Tibial nerve (tissue), 4 donors: ENCODE results near the gene RPS8. TPM values are rescaled to one million over a fixed set of nuclear protein-coding genes. Genes with fewer than 3 reads are reported as not detected.

Source experiments
- DNase-seq, 2 donors: peaks; one replicate each; pipeline ENCODE4 v3.0.0-alpha.2; 2019; ENCODE audit warnings: low spot score in 2 of 2
- H3K27ac ChIP-seq, 4 donors: fragments of 200-600 bp; sonication (generic) in 3 of 4; one replicate each; pipeline ENCODE4 v1.5.1; 2017 to 2019; ENCODE audit warnings: mild to moderate bottlenecking in 1 of 4
- H3K27me3 ChIP-seq, 2 donors: fragments of 200-600 bp; sonication (generic) in 1 of 2; one replicate each; pipeline versions ENCODE4 v1.5.1 to v1.6.0; 2017 to 2019
- H3K36me3 ChIP-seq, 3 donors: fragments of 200-600 bp; sonication (generic); one replicate each; pipeline ENCODE4 v1.5.1; 2018 to 2019
- H3K4me1 ChIP-seq, 4 donors: fragments of 200-600 bp; sonication (generic) in 3 of 4; one replicate each; pipeline ENCODE4 v1.5.1; 2017 to 2019
- H3K4me3 ChIP-seq, 4 donors: fragments of 200-600 bp; sonication (generic) in 3 of 4; one replicate each; pipeline ENCODE4 v1.5.1; 2017 to 2019; ENCODE audit warnings: mild to moderate bottlenecking in 1 of 4, moderate library complexity in 1 of 4
- H3K9me3 ChIP-seq, 4 donors: fragments of 200-600 bp; sonication (generic) in 3 of 4; one replicate each; pipeline ENCODE4 v1.5.1; 2017 to 2019
- CTCF ChIP-seq, 5 experiments: fragments of 200-600 bp in 3 of 5; fragments of 450-650 bp in 2 of 5; sonication (generic) in 3 of 5; IDR thresholded peaks; one replicate each; pipeline ENCODE4 v1.5.1; 2016 to 2019; ENCODE audit warnings: antibody characterized with exemption in 5 of 5, mild to moderate bottlenecking in 3 of 5, moderate library complexity in 2 of 5
- EP300 ChIP-seq, 2 donors: sonication (generic); formaldehyde crosslinking; IDR thresholded peaks; one replicate each; pipeline ENCODE4 v1.6.1; 2017; ENCODE audit warnings: antibody characterized with exemption in 2 of 2, mild to moderate bottlenecking in 1 of 2
- POLR2A ChIP-seq, 2 donors: fragments of 450-650 bp; IDR thresholded peaks; one replicate each; pipeline ENCODE4 v1.6.1; 2017; ENCODE audit warnings: antibody characterized with exemption in 2 of 2, mild to moderate bottlenecking in 2 of 2, moderate library complexity in 2 of 2
- WGBS, 2 donors: methylation state at CpG; one replicate each; pipeline ENCODE4 v1.1.5; 2018; 5-methylcytosine and 5-hydroxymethylcytosine counted together
- total RNA-seq, 4 donors: library from RNA; depleted of rRNA; stranded (reverse); fragments of >200 nt; gene quantifications; one replicate each; pipeline ENCODE4 v1.1.0, GENCODE V29; 2016

RPS8 gene
- total RNA-seq, 4 donors from 2014 or later: 2,048 to 2,345 (median 2,235) TPM

- no peaks in the 10 kb centered on the region for H3K27me3 ChIP-seq
- no peak for TF ChIP-seq EP300 (IDR thresholded peaks at IDR 0.05)
- TF ChIP-seq CTCF (IDR thresholded peaks at IDR 0.05): peak in 1 of 5 experiments; percentile 19
- TF ChIP-seq POLR2A (IDR thresholded peaks at IDR 0.05): no peak
- 7 to 13% methylated on average over 26 to 30 of the region's 71 CpGs for WGBS, 2 donors
- H3K4me3 ChIP-seq: peak overlapping the region; percentile 38 to 72 (median 62)
- peaks cover 0 to 36% (median 0%) of the 10 kb centered on the region in 3 donors for H3K36me3 ChIP-seq
- no peaks in the 10 kb centered on the region for H3K9me3 ChIP-seq
- peaks cover 0 to 35% (median 22%) of the 10 kb centered on the region in 4 donors for H3K4me1 ChIP-seq
- DNase-seq: no peak
- peak overlapping the region in 3 of 4 donors; percentile 38 to 66 (median 46) for H3K27ac ChIP-seq
These were observed 9.0 kb downstream of the RPS8 start for GRCh38 chr1:44784094-44785028.

GRCh38 chr1:44785029-44785380, 9.7 kb downstream of the RPS8 start:
- H3K4me3 ChIP-seq: peak overlapping the region in 1 of 4 donors; percentile 72
- H3K9me3 ChIP-seq: no peaks in the 10 kb centered on the region
- TF ChIP-seq CTCF (IDR thresholded peaks at IDR 0.05) (no peak), EP300 (IDR thresholded peaks at IDR 0.05) (no peak), POLR2A (IDR thresholded peaks at IDR 0.05) (no peak)
- WGBS, 2 donors: 77 to 80% methylated on average over 6 of the region's 6 CpGs
- no peak for DNase-seq
- peaks cover 0 to 35% (median 22%) of the 10 kb centered on the region in 4 donors for H3K4me1 ChIP-seq
- H3K27me3 ChIP-seq: no peaks in the 10 kb centered on the region
- peaks cover 0 to 30% (median 0%) of the 10 kb centered on the region in 3 donors for H3K36me3 ChIP-seq
- H3K27ac ChIP-seq: no peak overlapping the region

GRCh38 chr1:44785501-44786137, 10.3 kb downstream of the RPS8 start:
- WGBS, 2 donors: 41 to 44% methylated on average over 11 of the region's 11 CpGs
- no peaks in the 10 kb centered on the region for H3K27me3 ChIP-seq
- H3K4me3 ChIP-seq: peak overlapping the region; percentile 45 to 58 (median 55)
- peaks cover 0 to 23% (median 0%) of the 10 kb centered on the region in 3 donors for H3K36me3 ChIP-seq
- H3K27ac ChIP-seq: peak overlapping the region in 2 of 4 donors; percentile 69 to 75
- DNase-seq: no peak
- H3K9me3 ChIP-seq: no peaks in the 10 kb centered on the region
- H3K4me1 ChIP-seq: peaks cover 0 to 35% (median 22%) of the 10 kb centered on the region in 4 donors
- TF ChIP-seq EP300 (IDR thresholded peaks at IDR 0.05) (no peak), CTCF (IDR thresholded peaks at IDR 0.05) (no peak), POLR2A (IDR thresholded peaks at IDR 0.05) (no peak)

GRCh38 chr1:44786138-44786840, 10.9 kb downstream of the RPS8 start:
- DNase-seq: no peak
- no peaks in the 10 kb centered on the region for H3K9me3 ChIP-seq
- peak in 1 of 2 donors; percentile 51 for TF ChIP-seq EP300 (IDR thresholded peaks at IDR 0.05)
- TF ChIP-seq POLR2A (IDR thresholded peaks at IDR 0.05): peak in 1 of 2 donors; percentile 14
- TF ChIP-seq CTCF (IDR thresholded peaks at IDR 0.05): peak; percentile 98 to 100 (median 99)
- WGBS, 2 donors: 3 to 5% methylated on average over 23 to 36 of the region's 49 CpGs
- peak overlapping the region; percentile 45 to 75 (median 70) for H3K27ac ChIP-seq
- H3K4me3 ChIP-seq: peak overlapping the region; percentile 45 to 58 (median 55)
- H3K36me3 ChIP-seq: peaks cover 0 to 17% (median 0%) of the 10 kb centered on the region in 3 donors
- H3K4me1 ChIP-seq: peaks cover 0 to 35% (median 22%) of the 10 kb centered on the region in 4 donors
- H3K27me3 ChIP-seq: no peaks in the 10 kb centered on the region
